Measurements from ENCODE around the gene SERPINB12. TPM values are rescaled to one million over a fixed set of nuclear protein-coding genes. Genes with fewer than 3 reads are reported as not detected.

The SERPINB12 gene
- total RNA-seq, 1 experiment from 2014 or later = not detected

DNA sequence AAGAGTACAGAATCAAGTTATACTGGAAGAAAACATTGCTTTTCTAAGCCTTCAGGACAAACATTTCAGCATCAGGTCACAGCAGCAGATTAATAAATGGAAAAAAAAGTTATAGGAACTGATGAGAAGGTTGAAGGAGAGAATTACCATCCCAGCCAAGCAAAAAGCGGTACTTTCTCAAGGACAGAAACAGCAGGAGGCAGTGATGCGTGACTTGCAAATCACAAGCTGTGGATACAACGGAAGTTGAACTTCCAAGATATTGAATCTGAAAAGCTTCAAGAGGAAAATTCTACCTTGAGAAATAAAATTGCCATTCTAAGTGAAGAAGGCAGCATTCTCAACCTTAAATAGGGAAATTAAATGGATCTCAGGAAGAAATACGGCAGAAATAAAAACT lies 18.5 kb upstream of the SERPINB12 start:
- ChIA-PET CTCF (no interaction called here), POLR2A (no interaction called here)
- TF ChIP-seq TCF7L2 (IDR thresholded peaks at IDR 0.05; ENCODE audit: low read depth, low read length) (no peak), SIN3A (IDR thresholded peaks at IDR 0.05; ENCODE audit: borderline replicate concordance, insufficient read depth, low read depth, low read length) (no peak), REST (IDR thresholded peaks at IDR 0.05; ENCODE audit: insufficient read depth in 1 of 2, low read depth in 2 of 2, low read length in 1 of 2) (no peak), POLR2AphosphoS5 (IDR thresholded peaks at IDR 0.05; ENCODE audit: low read depth, low read length) (no peak)
- TF ChIP-seq, protein P1, sequence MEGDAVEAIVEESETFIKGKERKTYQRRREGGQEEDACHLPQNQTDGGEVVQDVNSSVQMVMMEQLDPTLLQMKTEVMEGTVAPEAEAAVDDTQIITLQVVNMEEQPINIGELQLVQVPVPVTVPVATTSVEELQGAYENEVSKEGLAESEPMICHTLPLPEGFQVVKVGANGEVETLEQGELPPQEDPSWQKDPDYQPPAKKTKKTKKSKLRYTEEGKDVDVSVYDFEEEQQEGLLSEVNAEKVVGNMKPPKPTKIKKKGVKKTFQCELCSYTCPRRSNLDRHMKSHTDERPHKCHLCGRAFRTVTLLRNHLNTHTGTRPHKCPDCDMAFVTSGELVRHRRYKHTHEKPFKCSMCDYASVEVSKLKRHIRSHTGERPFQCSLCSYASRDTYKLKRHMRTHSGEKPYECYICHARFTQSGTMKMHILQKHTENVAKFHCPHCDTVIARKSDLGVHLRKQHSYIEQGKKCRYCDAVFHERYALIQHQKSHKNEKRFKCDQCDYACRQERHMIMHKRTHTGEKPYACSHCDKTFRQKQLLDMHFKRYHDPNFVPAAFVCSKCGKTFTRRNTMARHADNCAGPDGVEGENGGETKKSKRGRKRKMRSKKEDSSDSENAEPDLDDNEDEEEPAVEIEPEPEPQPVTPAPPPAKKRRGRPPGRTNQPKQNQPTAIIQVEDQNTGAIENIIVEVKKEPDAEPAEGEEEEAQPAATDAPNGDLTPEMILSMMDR (IDR thresholded peaks at IDR 0.05) = no peak
- Histone ChIP-seq H3K4me3 (ENCODE audit: low read depth in 2 of 2, low read length in 2 of 2) (no peak overlapping the region), H3K9me3 (ENCODE audit: control insufficient read depth, insufficient read depth, low read depth, low read length) (no peaks in the 10 kb centered on the region), H3K36me3 (ENCODE audit: control insufficient read depth, insufficient read depth, low read length) (no peaks in the 10 kb centered on the region), H3K27me3 (ENCODE audit: control insufficient read depth, insufficient read depth, low read length) (no peaks in the 10 kb centered on the region), H3K4me1 (ENCODE audit: control insufficient read depth, insufficient read depth, low read length) (no peaks in the 10 kb centered on the region), H3K27ac (ENCODE audit: low read length) (no peak overlapping the region)
- intact Hi-C loops (cut with micrococcal nuclease; ENCODE audit: unreplicated experiment) = no loop called here
- in situ Hi-C loops (cut with HindIII; ENCODE audit: low pct_unique_long_range_greater_than_20kb, low sequenced_read_pairs) = no loop called here
- ATAC-seq = no peak
- no TSS peak for BruUV-seq (replicated peaks)
- no peak for DNase-seq (ENCODE audit: low read depth, low spot score)

DNA sequence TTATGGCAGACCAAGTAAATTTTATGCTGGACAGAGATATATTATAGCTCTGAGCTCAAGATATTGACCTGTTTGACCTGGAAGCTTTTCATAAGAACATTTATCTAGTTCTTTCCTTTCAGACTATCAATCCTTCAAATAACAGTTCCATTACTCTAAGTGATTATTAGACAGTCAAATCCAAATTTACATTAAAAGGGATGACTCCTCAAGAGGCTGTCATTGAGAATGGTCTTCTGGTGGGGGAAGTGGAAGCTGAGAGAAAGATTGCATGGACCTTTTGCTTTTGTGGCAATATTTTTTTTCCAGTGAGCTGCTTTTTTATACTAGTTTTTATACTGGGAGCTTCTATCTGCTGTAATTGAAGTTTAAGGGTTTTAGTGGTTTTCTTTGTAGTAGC lies 14.9 kb upstream of the SERPINB12 start:
- no peaks in the 10 kb centered on the region for H3K27me3 ChIP-seq (ENCODE audit: control insufficient read depth, insufficient read depth, low read length)
- no peak overlapping the region for H3K27ac ChIP-seq (ENCODE audit: low read length)
- ChIA-PET POLR2A (no interaction called here), CTCF (no interaction called here)
- in situ Hi-C loops (cut with HindIII; ENCODE audit: low pct_unique_long_range_greater_than_20kb, low sequenced_read_pairs) (no loop called here), intact Hi-C loops (cut with micrococcal nuclease; ENCODE audit: unreplicated experiment) (no loop called here)
- TF ChIP-seq REST (IDR thresholded peaks at IDR 0.05; ENCODE audit: insufficient read depth in 1 of 2, low read depth in 2 of 2, low read length in 1 of 2) = no peak
- TF ChIP-seq, protein P1 (IDR thresholded peaks at IDR 0.05) = no peak
- no peak for TF ChIP-seq TCF7L2 (IDR thresholded peaks at IDR 0.05; ENCODE audit: low read depth, low read length)
- TF ChIP-seq SIN3A (IDR thresholded peaks at IDR 0.05; ENCODE audit: borderline replicate concordance, insufficient read depth, low read depth, low read length) = no peak
- no peak for TF ChIP-seq POLR2AphosphoS5 (IDR thresholded peaks at IDR 0.05; ENCODE audit: low read depth, low read length)
- no peaks in the 10 kb centered on the region for H3K9me3 ChIP-seq (ENCODE audit: control insufficient read depth, insufficient read depth, low read depth, low read length)
- no TSS peak for BruUV-seq (replicated peaks)
- H3K4me1 ChIP-seq (ENCODE audit: control insufficient read depth, insufficient read depth, low read length) = no peaks in the 10 kb centered on the region
- no peaks in the 10 kb centered on the region for H3K36me3 ChIP-seq (ENCODE audit: control insufficient read depth, insufficient read depth, low read length)
- ATAC-seq = no peak
- no peak for DNase-seq (ENCODE audit: low read depth, low spot score)
- no peak overlapping the region for H3K4me3 ChIP-seq (ENCODE audit: low read depth in 2 of 2, low read length in 2 of 2)
